Stomach (tissue), 9 donors: ENCODE results near the gene CBFB. TPM values are rescaled to one million over a fixed set of nuclear protein-coding genes. Genes with fewer than 3 reads are reported as not detected.

Source experiments
- DNase-seq, 2 donors: peaks; one replicate each; pipeline versions ENCODE4 v3.0.0 to v3.0.0-alpha.2; 2013 to 2019
- H3K27ac ChIP-seq, 5 donors: fragments of 200-600 bp in 4 of 5; sonication (generic) in 4 of 5; one replicate each; pipeline ENCODE4 v1.5.1; 2013 to 2019; ENCODE audit warnings: mild to moderate bottlenecking in 1 of 5, moderate library complexity in 1 of 5
- H3K27me3 ChIP-seq, 3 donors: fragments of 200-600 bp; sonication (generic); one replicate each; pipeline ENCODE4 v1.5.1; 2017 to 2019; ENCODE audit warnings: mixed run types in 1 of 3
- H3K36me3 ChIP-seq, 4 donors: fragments of 200-600 bp; sonication (generic); 1 replicate in 3 of 4; 2 replicates in 1 of 4; pipeline ENCODE4 v1.5.1; 2016 to 2019
- H3K4me1 ChIP-seq, 4 donors: fragments of 200-600 bp; sonication (generic); one replicate each; pipeline ENCODE4 v1.5.1; 2016 to 2019
- H3K4me3 ChIP-seq, 4 donors: fragments of 200-600 bp; sonication (generic) in 3 of 4; one replicate each; pipeline ENCODE4 v1.5.1; 2016 to 2019; ENCODE audit warnings: mild to moderate bottlenecking in 1 of 4
- H3K9me3 ChIP-seq, 4 donors: fragments of 200-600 bp; sonication (generic); one replicate each; pipeline ENCODE4 v1.5.1; 2016 to 2019
- EP300 ChIP-seq: sonication (generic); formaldehyde crosslinking; IDR thresholded peaks from one replicate; pipeline ENCODE4 v1.6.1; 2017; ENCODE audit warnings: antibody characterized with exemption
- POLR2A ChIP-seq, 4 donors: fragments of 450-650 bp; IDR thresholded peaks; one replicate each; pipeline ENCODE4 v1.6.1; 2016; ENCODE audit warnings: antibody characterized with exemption in 4 of 4, control low read depth in 2 of 4, mild to moderate bottlenecking in 1 of 4, moderate library complexity in 1 of 4
- POLR2AphosphoS5 ChIP-seq, 3 donors: sonication (generic); formaldehyde crosslinking; IDR thresholded peaks; one replicate each; pipeline ENCODE4 v1.6.1; 2016; ENCODE audit warnings: antibody characterized with exemption in 3 of 3
- WGBS, 5 donors: extraction: QIAGEN DNeasy Blood & Tissue Kit in 3 of 5; methylation state at CpG; one replicate each; pipeline versions ENCODE4 v1.1.5 to v1.1.7; 2013 to 2018; 5-methylcytosine and 5-hydroxymethylcytosine counted together
- intact Hi-C: fragments of 100-400 bp; cut with DNase I; formaldehyde crosslinking; loops from one replicate; pipeline ENCODE4 v1.15.1; 2023; ENCODE audit warnings: low total_unique reads
- polyA plus RNA-seq, 3 donors: library from polyadenylated mRNA; stranded (reverse); fragments of 200-250 nt; gene quantifications; one replicate each; pipeline ENCODE4 v1.2.3, GENCODE V29; 2013
- total RNA-seq, 5 donors: library from RNA; depleted of rRNA; stranded (reverse); fragments of >200 nt; gene quantifications; one replicate each; pipeline versions ENCODE4 v1.1.0 to v1.2.3, GENCODE V29; 2014 to 2016
- TF ChIP-seq, protein P1 (sequence below), 7 experiments: fragments of 450-650 bp in 4 of 7; fragments of 200-600 bp in 3 of 7; sonication (generic) in 3 of 7; IDR thresholded peaks; one replicate each; pipeline ENCODE4 v1.5.1; 2016 to 2019; ENCODE audit warnings: antibody characterized with exemption in 7 of 7, control low read depth in 2 of 7, mild to moderate bottlenecking in 1 of 7
- donor health status: healthy with polysubstance abuse.
- donor health status: Bipolar disorder and iron deficiency.
- donor health status: healthy.

Gene CBFB
- total and polyA plus RNA-seq, 8 donors = 4.1 to 68.1 (median 17.6) TPM

DNA sequence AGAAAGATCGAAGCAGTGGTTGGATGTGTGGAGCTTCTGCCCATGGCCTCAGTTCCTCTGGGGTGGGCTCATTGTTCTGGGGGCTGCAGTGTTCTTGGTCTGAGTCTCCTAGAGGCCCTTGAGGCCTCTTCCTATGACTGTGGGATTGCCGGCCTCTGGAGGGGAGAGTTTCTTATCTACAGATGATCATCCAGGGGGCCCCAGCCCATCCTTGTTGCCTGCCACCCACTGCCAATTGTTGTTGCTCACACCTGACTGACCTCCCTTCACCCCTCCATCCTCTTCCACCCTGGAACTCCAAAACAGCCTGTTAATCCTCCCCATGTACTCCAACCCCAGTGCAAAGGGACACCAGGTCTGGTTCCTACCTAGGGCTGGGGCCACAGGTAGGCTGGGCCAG, 116.0 kb downstream of the CBFB start:
- no peak for DNase-seq
- peaks cover 0 to 9% (median 0%) of the 10 kb centered on the region in 3 donors for H3K27me3 ChIP-seq
- peaks cover 2 to 9% (median 6%) of the 10 kb centered on the region in 4 donors for H3K4me1 ChIP-seq
- no peak overlapping the region for H3K27ac ChIP-seq
- TF ChIP-seq POLR2A (IDR thresholded peaks at IDR 0.05) (no peak), EP300 (no peak), POLR2AphosphoS5 (IDR thresholded peaks at IDR 0.05) (no peak)
- TF ChIP-seq, protein P1, sequence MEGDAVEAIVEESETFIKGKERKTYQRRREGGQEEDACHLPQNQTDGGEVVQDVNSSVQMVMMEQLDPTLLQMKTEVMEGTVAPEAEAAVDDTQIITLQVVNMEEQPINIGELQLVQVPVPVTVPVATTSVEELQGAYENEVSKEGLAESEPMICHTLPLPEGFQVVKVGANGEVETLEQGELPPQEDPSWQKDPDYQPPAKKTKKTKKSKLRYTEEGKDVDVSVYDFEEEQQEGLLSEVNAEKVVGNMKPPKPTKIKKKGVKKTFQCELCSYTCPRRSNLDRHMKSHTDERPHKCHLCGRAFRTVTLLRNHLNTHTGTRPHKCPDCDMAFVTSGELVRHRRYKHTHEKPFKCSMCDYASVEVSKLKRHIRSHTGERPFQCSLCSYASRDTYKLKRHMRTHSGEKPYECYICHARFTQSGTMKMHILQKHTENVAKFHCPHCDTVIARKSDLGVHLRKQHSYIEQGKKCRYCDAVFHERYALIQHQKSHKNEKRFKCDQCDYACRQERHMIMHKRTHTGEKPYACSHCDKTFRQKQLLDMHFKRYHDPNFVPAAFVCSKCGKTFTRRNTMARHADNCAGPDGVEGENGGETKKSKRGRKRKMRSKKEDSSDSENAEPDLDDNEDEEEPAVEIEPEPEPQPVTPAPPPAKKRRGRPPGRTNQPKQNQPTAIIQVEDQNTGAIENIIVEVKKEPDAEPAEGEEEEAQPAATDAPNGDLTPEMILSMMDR (IDR thresholded peaks at IDR 0.05) = no peak
- H3K4me3 ChIP-seq = no peak overlapping the region
- peaks cover 65 to 97% (median 92%) of the 10 kb centered on the region in 4 donors for H3K36me3 ChIP-seq
- no peaks in the 10 kb centered on the region for H3K9me3 ChIP-seq
- whole genome bisulfite sequencing, 5 donors = 89 to 100% (median 93%) methylated on average over 2 of the region's 2 CpGs
- intact Hi-C loops = no loop called here

DNA sequence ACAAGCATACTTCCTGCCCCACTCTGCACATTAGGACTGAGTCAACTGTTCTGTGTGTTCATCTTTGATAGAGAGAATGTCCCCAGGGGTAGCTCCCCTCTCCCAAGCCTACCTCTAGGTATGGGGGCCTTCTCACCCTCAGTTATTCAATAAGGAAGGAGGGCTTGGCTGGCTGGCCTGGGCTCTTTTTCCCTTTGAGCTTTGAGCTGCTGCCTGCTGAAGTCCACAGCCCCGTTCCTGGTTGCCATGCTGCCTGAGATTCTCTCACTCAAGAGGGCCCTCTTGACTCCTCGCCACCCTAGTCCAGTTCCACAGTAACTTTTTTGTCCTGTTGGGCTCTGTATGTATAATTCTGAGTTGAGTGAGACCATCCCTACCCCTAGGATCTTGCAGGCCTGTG, 116.8 kb downstream of the CBFB start:
- H3K36me3 ChIP-seq = peaks cover 57 to 89% (median 84%) of the 10 kb centered on the region in 4 donors
- H3K27me3 ChIP-seq = peaks cover 0 to 17% (median 0%) of the 10 kb centered on the region in 3 donors
- H3K27ac ChIP-seq = no peak overlapping the region
- no peaks in the 10 kb centered on the region for H3K9me3 ChIP-seq
- intact Hi-C loops = no loop called here
- no peak overlapping the region for H3K4me3 ChIP-seq
- peaks cover 8 to 17% (median 13%) of the 10 kb centered on the region in 4 donors for H3K4me1 ChIP-seq
- WGBS, 5 donors = 75 to 95% (median 85%) methylated on average over 2 of the region's 2 CpGs
- DNase-seq = no peak
- no peak for TF ChIP-seq EP300
- TF ChIP-seq, protein P1 (IDR thresholded peaks at IDR 0.05) = no peak
- no peak for TF ChIP-seq POLR2A (IDR thresholded peaks at IDR 0.05)
- no peak for TF ChIP-seq POLR2AphosphoS5 (IDR thresholded peaks at IDR 0.05)

DNA sequence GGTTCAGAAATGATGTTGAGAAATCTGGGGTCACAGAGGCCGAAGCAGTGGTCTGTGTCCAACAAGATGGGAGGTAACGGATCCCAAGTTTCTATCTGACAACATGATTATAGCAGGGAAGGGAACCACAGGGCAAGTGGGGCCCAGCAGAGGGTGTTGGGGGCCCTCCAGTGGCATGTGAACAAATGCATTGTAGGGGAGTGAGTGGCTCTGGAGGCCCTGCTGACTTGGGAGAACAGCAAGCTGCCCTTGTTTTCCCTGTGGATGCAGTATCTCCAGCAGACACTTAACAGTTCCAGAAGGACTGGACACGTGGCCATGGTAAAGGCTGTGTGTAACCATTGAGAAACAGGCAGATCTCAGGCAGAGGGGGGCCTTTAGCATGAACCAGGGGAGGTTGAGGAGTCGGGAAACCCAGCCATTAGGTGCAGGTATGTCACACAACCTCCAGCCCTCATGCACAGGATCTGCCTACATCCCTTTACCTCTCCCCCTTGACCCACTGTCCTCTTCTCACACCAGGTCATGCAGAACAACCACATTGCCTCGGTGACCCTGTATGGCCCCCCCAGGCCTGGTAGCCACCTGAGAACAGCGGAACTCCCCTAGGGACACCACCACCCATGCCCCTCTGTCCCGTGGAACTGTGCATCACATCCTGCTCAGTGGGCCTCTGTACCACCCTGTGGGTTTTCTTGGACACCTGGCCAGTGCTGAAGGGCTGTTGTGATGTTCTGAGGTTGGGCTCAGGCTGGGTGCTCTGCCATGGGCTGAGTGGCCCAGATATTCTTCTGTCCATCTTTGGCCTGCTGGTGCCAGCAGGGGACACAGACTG, 117.8 kb downstream of the CBFB start:
- intact Hi-C loops = no loop called here
- 67 to 90% (median 81%) methylated on average over 7 of the region's 7 CpGs for WGBS, 5 donors
- H3K9me3 ChIP-seq = no peaks in the 10 kb centered on the region
- no peak overlapping the region for H3K27ac ChIP-seq
- no peak for TF ChIP-seq POLR2AphosphoS5 (IDR thresholded peaks at IDR 0.05)
- TF ChIP-seq, protein P1 (IDR thresholded peaks at IDR 0.05) = no peak
- TF ChIP-seq POLR2A (IDR thresholded peaks at IDR 0.05) = no peak
- TF ChIP-seq EP300 = no peak
- peaks cover 47 to 79% (median 74%) of the 10 kb centered on the region in 4 donors for H3K36me3 ChIP-seq
- peaks cover 0 to 22% (median 0%) of the 10 kb centered on the region in 3 donors for H3K27me3 ChIP-seq
- H3K4me1 ChIP-seq = peaks cover 8 to 27% (median 23%) of the 10 kb centered on the region in 4 donors
- no peak overlapping the region for H3K4me3 ChIP-seq
- DNase-seq = no peak

DNA sequence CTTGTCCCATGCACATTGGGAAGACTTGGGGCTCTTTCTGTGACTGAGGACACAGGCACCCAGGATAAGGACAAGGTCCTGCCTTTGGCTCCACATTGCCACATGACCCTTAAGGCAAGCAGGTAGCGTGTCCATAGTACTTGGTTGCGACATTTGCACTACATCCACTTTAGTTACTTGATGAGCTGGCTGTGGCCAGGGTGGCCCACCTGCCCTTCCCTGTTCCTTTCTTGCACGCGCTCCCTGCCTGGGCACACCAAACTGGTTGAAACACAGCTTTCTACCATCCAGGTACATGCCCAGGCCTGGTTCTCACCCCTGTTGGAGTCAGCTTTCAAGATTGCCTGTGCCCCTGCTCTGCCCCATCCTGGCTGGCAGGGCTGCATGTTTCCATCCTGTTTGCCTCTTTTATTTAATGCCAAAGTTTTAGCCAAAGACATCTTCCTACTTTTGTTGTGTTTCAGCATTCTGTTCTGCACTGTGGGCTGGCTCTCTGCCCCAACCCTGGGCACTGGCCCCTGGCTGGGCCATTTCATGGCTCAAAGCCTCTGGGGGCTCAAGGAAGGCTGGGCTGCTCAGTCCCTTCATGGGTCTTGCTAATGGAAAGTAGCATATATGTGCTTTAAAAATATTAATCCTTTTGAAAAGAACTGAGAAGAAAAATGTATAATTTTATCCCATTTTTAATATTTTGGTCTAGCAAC, 118.6 kb downstream of the CBFB start:
- TF ChIP-seq POLR2AphosphoS5 (IDR thresholded peaks at IDR 0.05) = no peak
- intact Hi-C loops = no loop called here
- H3K27ac ChIP-seq = no peak overlapping the region
- DNase-seq = no peak
- H3K4me1 ChIP-seq = peaks cover 8 to 28% (median 25%) of the 10 kb centered on the region in 4 donors
- H3K9me3 ChIP-seq = no peaks in the 10 kb centered on the region
- peaks cover 0 to 22% (median 0%) of the 10 kb centered on the region in 3 donors for H3K27me3 ChIP-seq
- H3K4me3 ChIP-seq = no peak overlapping the region
- WGBS, 5 donors = 90 to 97% (median 94%) methylated on average over 4 of the region's 4 CpGs
- peaks cover 39 to 70% (median 66%) of the 10 kb centered on the region in 4 donors for H3K36me3 ChIP-seq
